Measurements from ENCODE around the gene THPO.

DNA sequence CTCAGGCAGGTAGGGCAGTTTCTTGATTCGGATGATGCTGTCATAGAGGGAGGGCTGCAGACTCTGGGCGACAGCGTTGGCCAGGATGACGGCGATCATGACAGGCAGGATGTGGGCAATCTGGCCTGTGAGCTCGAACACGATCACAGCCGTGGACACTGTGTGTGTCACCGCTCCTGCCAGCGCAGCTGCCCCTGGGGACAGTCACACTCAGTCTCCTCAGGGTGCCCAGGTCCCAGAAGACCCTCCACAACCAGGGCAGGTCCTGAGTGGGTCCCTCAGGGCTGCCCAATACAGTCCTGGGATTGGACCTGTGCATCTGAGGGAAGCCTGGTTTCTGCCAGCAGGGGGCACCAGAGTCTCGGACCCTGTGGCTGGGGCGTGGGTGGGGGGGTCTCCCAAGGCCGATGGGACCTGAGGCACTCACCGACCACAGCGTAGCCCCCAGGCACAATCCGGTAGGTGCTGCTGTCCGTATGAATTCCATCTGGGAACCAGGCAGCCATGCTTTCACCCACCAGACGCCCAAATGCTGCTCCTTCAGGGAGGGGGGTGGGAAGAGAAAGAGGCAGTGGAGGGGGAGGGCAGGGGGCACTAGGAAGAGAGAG lies 23.8 kb downstream of the THPO start:
- TF ChIP-seq POLR2A (IDR thresholded peaks at IDR 0.05) = no peak
- TF ChIP-seq, protein P1, sequence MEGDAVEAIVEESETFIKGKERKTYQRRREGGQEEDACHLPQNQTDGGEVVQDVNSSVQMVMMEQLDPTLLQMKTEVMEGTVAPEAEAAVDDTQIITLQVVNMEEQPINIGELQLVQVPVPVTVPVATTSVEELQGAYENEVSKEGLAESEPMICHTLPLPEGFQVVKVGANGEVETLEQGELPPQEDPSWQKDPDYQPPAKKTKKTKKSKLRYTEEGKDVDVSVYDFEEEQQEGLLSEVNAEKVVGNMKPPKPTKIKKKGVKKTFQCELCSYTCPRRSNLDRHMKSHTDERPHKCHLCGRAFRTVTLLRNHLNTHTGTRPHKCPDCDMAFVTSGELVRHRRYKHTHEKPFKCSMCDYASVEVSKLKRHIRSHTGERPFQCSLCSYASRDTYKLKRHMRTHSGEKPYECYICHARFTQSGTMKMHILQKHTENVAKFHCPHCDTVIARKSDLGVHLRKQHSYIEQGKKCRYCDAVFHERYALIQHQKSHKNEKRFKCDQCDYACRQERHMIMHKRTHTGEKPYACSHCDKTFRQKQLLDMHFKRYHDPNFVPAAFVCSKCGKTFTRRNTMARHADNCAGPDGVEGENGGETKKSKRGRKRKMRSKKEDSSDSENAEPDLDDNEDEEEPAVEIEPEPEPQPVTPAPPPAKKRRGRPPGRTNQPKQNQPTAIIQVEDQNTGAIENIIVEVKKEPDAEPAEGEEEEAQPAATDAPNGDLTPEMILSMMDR (IDR thresholded peaks at IDR 0.05) = no peak

Measured in lower leg skin (tissue), 3 donors.